Activated B cell treated with CpG ODN at 0.5 μM for 24 hours (primary cell): ENCODE data around the gene TMEM125. TPM values are rescaled to one million over a fixed set of nuclear protein-coding genes. Genes with fewer than 3 reads are reported as not detected.

Experiments
- ATAC-seq: fragments of 200-7000 bp; cut with Tn5 transposase; one replicate; pipeline ENCODE4 v1.10.0; 2021; ENCODE audit warnings: low read depth, mild to moderate bottlenecking, moderate library complexity
- CTCF ChIA-PET: fragments of 350-600 bp; sonication (Branson Sonifier 250); formaldehyde crosslinking; loops from one replicate; lab custom pipeline; 2021; ENCODE audit warnings: antibody characterized with exemption; lab: Charles Lee
- POLR2A ChIA-PET: fragments of 350-600 bp; sonication (Branson Sonifier 250); formaldehyde crosslinking; loops from one replicate; lab custom pipeline; 2021; ENCODE audit warnings: antibody characterized with exemption; lab: Charles Lee
- DNase-seq: peaks from one replicate; pipeline ENCODE4 v3.0.0; 2022
- H3K27ac Mint-ChIP-seq: one replicate; pipeline ENCODE4 v1.8.0; 2020; ENCODE audit warnings: mixed read lengths
- H3K27me3 Mint-ChIP-seq: one replicate; pipeline ENCODE4 v1.8.0; 2021; ENCODE audit warnings: mixed read lengths
- H3K36me3 Mint-ChIP-seq: one replicate; pipeline ENCODE4 v1.8.0; 2021; ENCODE audit warnings: low read depth, mixed read lengths
- H3K4me1 Mint-ChIP-seq: one replicate; pipeline ENCODE4 v1.8.0; 2021; ENCODE audit warnings: mixed read lengths
- H3K4me3 Mint-ChIP-seq: one replicate; pipeline ENCODE4 v1.8.0; 2020; ENCODE audit warnings: mild to moderate bottlenecking, mixed read lengths
- H3K9me3 Mint-ChIP-seq: one replicate; pipeline ENCODE4 v1.8.0; 2020; ENCODE audit warnings: mixed read lengths
- intact Hi-C: fragments of 100-400 bp; cut with micrococcal nuclease; formaldehyde crosslinking; loops from one replicate; pipeline ENCODE4 v1.15.1; 2024
- total RNA-seq: library from RNA; stranded (reverse); gene quantifications from 2 replicates; pipeline ENCODE4 v1.2.3, GENCODE V29; 2022
- TF ChIP-seq, protein P1 (sequence below): fragments of 200-600 bp; IDR thresholded peaks from one replicate; pipeline ENCODE4 v1.8.0; 2022; ENCODE audit warnings: antibody characterized with exemption, mild to moderate bottlenecking

TMEM125 gene
- total RNA-seq, 1 donor from 2014 or later = not detected

DNA sequence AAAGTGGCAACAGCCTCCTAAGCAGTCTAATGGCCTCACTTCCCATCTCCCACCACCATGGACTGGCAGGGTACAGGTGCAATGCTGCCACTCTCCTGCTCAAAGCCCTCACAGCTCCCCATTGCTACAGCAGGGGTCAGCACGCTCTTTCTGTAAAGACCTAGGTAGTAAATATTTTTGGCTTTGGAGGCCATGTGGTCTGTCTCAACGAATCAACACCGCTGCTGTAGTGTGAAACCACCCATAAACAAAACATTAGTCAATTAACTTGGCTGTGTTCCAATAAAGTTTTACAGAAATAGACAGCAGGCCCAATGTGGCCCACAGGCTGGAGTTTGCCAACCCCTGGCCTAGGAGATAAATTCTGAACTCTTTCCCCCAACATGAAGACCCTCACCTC, 44.6 kb upstream of the TMEM125 start:
- Mint-ChIP-seq H3K4me1 (peaks cover 33% of the 10 kb centered on the region), H3K36me3 (no peaks in the 10 kb centered on the region), H3K4me3 (no peak overlapping the region), H3K9me3 (no peaks in the 10 kb centered on the region), H3K27me3 (no peaks in the 10 kb centered on the region), H3K27ac (no peak overlapping the region)
- ATAC-seq (no peak), DNase-seq (no peak)
- ChIA-PET POLR2A (no interaction called here), CTCF (interaction anchor here (1.1 to 4.8 kb wide), 3 partner anchors 133 to 190 kb away, joined by 3 to 147 read pairs (median 7); no protein-coding TSS in a partner anchor)
- intact Hi-C loops = loop anchor here (5.0 to 10.0 kb wide), 4 partner anchors 427 to 537 kb away; partner anchors contain the start of genes KDM4A and ST3GAL3
- TF ChIP-seq, protein P1, sequence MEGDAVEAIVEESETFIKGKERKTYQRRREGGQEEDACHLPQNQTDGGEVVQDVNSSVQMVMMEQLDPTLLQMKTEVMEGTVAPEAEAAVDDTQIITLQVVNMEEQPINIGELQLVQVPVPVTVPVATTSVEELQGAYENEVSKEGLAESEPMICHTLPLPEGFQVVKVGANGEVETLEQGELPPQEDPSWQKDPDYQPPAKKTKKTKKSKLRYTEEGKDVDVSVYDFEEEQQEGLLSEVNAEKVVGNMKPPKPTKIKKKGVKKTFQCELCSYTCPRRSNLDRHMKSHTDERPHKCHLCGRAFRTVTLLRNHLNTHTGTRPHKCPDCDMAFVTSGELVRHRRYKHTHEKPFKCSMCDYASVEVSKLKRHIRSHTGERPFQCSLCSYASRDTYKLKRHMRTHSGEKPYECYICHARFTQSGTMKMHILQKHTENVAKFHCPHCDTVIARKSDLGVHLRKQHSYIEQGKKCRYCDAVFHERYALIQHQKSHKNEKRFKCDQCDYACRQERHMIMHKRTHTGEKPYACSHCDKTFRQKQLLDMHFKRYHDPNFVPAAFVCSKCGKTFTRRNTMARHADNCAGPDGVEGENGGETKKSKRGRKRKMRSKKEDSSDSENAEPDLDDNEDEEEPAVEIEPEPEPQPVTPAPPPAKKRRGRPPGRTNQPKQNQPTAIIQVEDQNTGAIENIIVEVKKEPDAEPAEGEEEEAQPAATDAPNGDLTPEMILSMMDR = no peak

DNA sequence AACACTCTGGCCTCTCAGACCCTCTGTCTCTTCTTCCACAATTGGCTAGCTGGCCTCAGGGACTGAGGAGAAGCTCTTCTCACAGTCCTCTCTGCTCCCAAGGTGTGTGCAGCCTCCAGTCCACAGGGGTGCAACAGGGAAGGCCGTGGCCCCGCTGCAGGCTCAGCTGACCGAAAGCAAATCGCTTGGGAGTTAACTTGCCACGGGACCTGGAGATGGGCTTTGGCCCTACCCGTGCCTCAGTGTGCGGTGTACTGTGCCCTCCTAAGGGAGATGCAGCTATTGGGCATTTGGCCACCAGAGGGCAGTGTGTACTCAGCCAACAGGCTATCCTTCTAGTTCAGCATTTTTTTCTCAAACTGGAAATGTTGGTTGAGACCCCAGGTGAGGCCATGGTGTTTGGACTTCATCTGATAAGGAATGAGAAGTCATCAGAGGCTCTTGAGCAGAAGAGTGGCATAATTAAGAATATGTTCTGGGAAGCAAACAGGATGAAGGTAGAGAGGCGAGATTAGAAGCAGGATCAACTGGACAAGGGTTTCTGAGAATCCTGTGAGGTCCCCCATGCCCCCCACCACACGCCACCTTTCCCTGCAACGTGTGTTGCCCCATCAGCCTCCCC, 42.5 kb upstream of the TMEM125 start:
- POLR2A ChIA-PET = interaction anchor here (0.6 to 2.1 kb wide), 9 partner anchors 12 to 424 kb away, joined by 3 to 14 read pairs (median 3); partner anchors contain the start of genes CDC20, CFAP57, EBNA1BP2 and ELOVL1
- Mint-ChIP-seq H3K36me3 (no peaks in the 10 kb centered on the region), H3K27ac (no peak overlapping the region), H3K4me1 (peaks cover 12% of the 10 kb centered on the region), H3K9me3 (no peaks in the 10 kb centered on the region), H3K27me3 (no peaks in the 10 kb centered on the region), H3K4me3 (no peak overlapping the region)
- peak; percentile 96 for ATAC-seq
- DNase-seq = peak; percentile 76
- TF ChIP-seq, protein P1 = peak; percentile 47
- intact Hi-C loops = loop anchor here (1.0 to 10.0 kb wide), 10 partner anchors 54 to 810 kb away; partner anchors contain the start of genes CFAP57, EBNA1BP2, ELOVL1 and KDM4A
- CTCF ChIA-PET = interaction anchor here (0.8 to 4.8 kb wide), 27 partner anchors 9 to 821 kb away, joined by 3 to 147 read pairs (median 4); partner anchors contain the start of genes CDC20, CFAP57, EBNA1BP2 and ELOVL1

DNA sequence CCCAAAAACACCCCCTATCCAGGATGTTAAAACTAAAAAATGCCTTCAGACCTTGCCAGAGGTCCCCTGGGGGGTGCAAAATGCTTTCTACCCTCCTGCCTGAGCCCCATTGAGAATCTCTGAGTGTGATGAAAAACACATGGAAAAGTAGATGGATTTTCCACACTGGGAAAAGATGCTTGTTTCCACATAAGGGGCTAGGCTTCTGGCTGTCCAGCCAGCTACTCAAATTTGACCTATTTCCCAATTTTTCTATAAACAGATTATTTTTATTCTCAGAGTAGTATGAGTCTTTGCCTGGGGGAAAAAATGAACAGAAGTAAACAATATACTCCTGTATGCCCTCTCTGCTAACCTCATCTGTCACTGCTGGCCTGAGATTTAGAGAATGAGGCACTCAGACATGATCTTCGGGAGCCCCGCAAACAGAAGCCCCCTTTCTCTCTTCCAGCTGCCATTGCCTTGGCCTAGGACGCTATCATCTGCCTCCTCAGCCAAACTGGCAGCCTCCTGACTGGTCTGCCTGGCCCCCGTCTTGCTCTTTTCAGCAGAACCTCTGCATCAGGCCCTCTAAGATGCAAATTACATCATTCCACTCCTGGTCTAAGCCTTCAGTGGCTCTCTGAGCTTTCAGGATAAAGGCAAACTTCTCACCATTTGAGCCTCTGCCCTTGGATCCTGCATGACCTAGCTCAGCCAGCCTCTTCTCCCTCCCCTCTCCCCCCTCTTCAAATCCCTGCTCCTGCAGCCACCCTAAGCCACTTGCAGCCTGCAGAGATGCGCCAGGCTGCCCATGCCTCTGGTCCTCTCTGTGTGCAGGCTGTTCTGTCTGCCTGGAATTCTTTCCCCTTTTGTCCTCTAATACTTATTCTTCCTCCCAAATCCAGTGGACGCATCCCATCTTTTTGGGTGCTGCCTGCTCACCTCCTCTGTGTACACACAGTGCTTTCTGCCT, 39.7 kb upstream of the TMEM125 start:
- peaks cover 2% of the 10 kb centered on the region for H3K4me1 Mint-ChIP-seq
- TF ChIP-seq, protein P1 = no peak
- DNase-seq (no peak), ATAC-seq (no peak)
- intact Hi-C loops = loop anchor here (5.0 to 10.0 kb wide), 4 partner anchors 422 to 532 kb away; partner anchors contain the start of genes KDM4A and ST3GAL3
- no peaks in the 10 kb centered on the region for H3K9me3 Mint-ChIP-seq
- H3K27ac Mint-ChIP-seq = no peak overlapping the region
- H3K27me3 Mint-ChIP-seq = no peaks in the 10 kb centered on the region
- ChIA-PET POLR2A (no interaction called here), CTCF (interaction anchor here (2.3 to 4.8 kb wide), 2 partner anchors 184 kb away, joined by 11 to 147 read pairs; no protein-coding TSS in a partner anchor)
- H3K36me3 Mint-ChIP-seq = no peaks in the 10 kb centered on the region
- no peak overlapping the region for H3K4me3 Mint-ChIP-seq

DNA sequence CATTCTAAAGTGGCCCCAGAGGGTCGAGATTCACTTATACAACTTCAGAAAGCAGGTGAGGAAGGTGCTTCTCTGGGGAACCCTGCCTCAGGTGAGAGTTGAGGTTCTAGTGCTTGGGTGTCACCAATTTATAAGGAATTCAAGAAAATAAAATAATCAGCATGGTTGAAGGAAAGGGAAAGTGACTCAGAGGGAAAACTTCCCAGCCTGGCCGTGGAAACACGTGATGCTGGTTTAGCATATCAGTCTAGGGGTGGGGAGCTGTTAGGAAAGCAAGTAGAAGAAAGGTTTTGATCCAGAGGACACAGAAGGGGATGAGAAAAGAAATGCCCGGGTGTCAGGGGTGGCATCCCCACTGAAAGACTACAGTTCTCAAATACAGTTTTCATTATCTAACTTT, 37.7 kb upstream of the TMEM125 start:
- no peak for DNase-seq
- no peak for ATAC-seq
- no peaks in the 10 kb centered on the region for H3K9me3 Mint-ChIP-seq
- H3K27me3 Mint-ChIP-seq = no peaks in the 10 kb centered on the region
- TF ChIP-seq, protein P1 = no peak
- H3K27ac Mint-ChIP-seq = no peak overlapping the region
- ChIA-PET POLR2A (interaction anchor here (0.6 to 0.7 kb wide), 2 partner anchors 194 to 320 kb away, joined by 3 to 6 read pairs; no protein-coding TSS in a partner anchor), CTCF (interaction anchor here (2.3 kb wide), 1 partner anchor 183 kb away, joined by 11 read pairs; no protein-coding TSS in a partner anchor)
- intact Hi-C loops = no loop called here
- peaks cover 2% of the 10 kb centered on the region for H3K4me1 Mint-ChIP-seq
- H3K36me3 Mint-ChIP-seq = no peaks in the 10 kb centered on the region
- no peak overlapping the region for H3K4me3 Mint-ChIP-seq
